Pancreas (tissue), 10 donors: ENCODE results near the gene TMEM235. TPM values are rescaled to one million over a fixed set of nuclear protein-coding genes. Genes with fewer than 3 reads are reported as not detected.
A peak's percentile ranks its signal among the peaks of the same experiment; 100 is the strongest.

Experiments used
- ATAC-seq, 4 donors: fragments of 200-7000 bp; cut with Tn5 transposase; one replicate each; pipeline versions ENCODE4 v1.8.0 to v1.9.1; 2020; ENCODE audit warnings: mild to moderate bottlenecking in 4 of 4, moderate library complexity in 4 of 4
- DNase-seq, 6 donors: peaks; one replicate each; pipeline ENCODE4 v3.0.0-alpha.2; 2020
- FAIRE-seq: peaks from 2 replicates; lab custom pipeline; 2012; peaks lifted over from hg19 to GRCh38; lab: Jason Lieb, UNC
- H3K27ac ChIP-seq, 4 donors: fragments of 200-600 bp; sonication (generic); 1 replicate in 3 of 4; 2 replicates in 1 of 4; pipeline versions ENCODE4 v1.5.0 to v1.8.0; 2020
- H3K27me3 ChIP-seq, 4 donors: fragments of 200-600 bp; one replicate each; pipeline ENCODE4 v1.8.0; 2021
- H3K36me3 ChIP-seq, 3 donors: fragments of 200-600 bp; sonication (generic) in 1 of 3; one replicate each; pipeline versions ENCODE4 v1.5.0 to v1.8.0; 2020 to 2021
- H3K4me1 ChIP-seq, 3 donors: fragments of 200-600 bp; one replicate each; pipeline ENCODE4 v1.8.0; 2021
- H3K4me3 ChIP-seq, 4 donors: fragments of 200-600 bp; sonication (generic) in 2 of 4; one replicate each; pipeline versions ENCODE4 v1.5.0 to v1.8.0; 2020 to 2021
- H3K9me3 ChIP-seq, 4 donors: fragments of 200-600 bp; one replicate each; pipeline ENCODE4 v1.8.0; 2021
- WGBS, 2 donors: extraction: QIAGEN DNeasy Blood & Tissue Kit; methylation state at CpG; one replicate each; pipeline ENCODE4 v1.1.7; 2013; 5-methylcytosine and 5-hydroxymethylcytosine counted together
- intact Hi-C, 3 donors: fragments of 100-400 bp; cut with DNase I; formaldehyde crosslinking; loops; one replicate each; pipeline versions ENCODE4 v1.11.1 to v1.14.2; 2022
- polyA plus RNA-seq, 2 donors: library from polyadenylated mRNA; stranded (reverse); fragments of 200-250 nt; gene quantifications; one replicate each; pipeline ENCODE4 v1.2.3, GENCODE V29; 2013
- total RNA-seq, 6 donors: library from RNA; stranded (reverse); fragmentation: NEBNext Ultra II Directional in 4 of 6; extraction: Animal tissue kit (Norgen Biotek cat#: 25700) in 4 of 6; gene quantifications; one replicate each; pipeline versions ENCODE4 v1.2.1 to v1.2.4, GENCODE V29; 2021 to 2023
- TF ChIP-seq, protein P1 (sequence below), 4 donors: fragments of 200-600 bp; sonication (generic) in 3 of 4; IDR thresholded peaks; one replicate each; pipeline versions ENCODE4 v1.5.0 to v1.8.0; 2021; ENCODE audit warnings: antibody characterized with exemption in 4 of 4
- donor health status: healthy with polysubstance abuse.
- donor health status: DM: no; HTN: no; CAD: no; lungs with moderate emphysema.
- donor health status: DM: no; HTN: no; CAD: no.
- donor health status: control.
- donor health status: control.
- donor health status: Bipolar disorder and iron deficiency.
- donor health status: DM: yes; HTN: yes; CAD: no.
- donor health status: DM: no; HTN: no; CAD: no.
- donor health status: DM: no; HTN: no; CAD: no.
- donor health status: DM: yes; HTN: yes; CAD: no.

TMEM235 gene
- total and polyA plus RNA-seq, 8 donors, result 0.05 to 0.11 TPM; not detected in 6

DNA sequence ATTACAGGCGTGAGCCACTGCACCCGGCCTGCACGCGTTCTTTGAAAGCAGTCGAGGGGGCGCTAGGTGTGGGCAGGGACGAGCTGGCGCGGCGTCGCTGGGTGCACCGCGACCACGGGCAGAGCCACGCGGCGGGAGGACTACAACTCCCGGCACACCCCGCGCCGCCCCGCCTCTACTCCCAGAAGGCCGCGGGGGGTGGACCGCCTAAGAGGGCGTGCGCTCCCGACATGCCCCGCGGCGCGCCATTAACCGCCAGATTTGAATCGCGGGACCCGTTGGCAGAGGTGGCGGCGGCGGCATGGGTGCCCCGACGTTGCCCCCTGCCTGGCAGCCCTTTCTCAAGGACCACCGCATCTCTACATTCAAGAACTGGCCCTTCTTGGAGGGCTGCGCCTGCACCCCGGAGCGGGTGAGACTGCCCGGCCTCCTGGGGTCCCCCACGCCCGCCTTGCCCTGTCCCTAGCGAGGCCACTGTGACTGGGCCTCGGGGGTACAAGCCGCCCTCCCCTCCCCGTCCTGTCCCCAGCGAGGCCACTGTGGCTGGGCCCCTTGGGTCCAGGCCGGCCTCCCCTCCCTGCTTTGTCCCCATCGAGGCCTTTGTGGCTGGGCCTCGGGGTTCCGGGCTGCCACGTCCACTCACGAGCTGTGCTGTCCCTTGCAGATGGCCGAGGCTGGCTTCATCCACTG is 17.3 kb upstream of the TMEM235 start, which contains the start of gene BIRC5:
BIRC5 (plus strand) TSS at position 238 of the 690 bp plus-strand sequence; CDS start at position 302, 64 bp downstream.
- Histone ChIP-seq H3K4me3 (peak within 1 kb of the TSS in 3 of 4 donors; percentile 14 to 53 (median 34)), H3K4me1 (peaks cover 0 to 4% (median 0%) of the 10 kb centered on the region in 3 donors), H3K27ac (no peak within 1 kb of the TSS), H3K9me3 (no peaks in the 10 kb centered on the region), H3K36me3 (no peaks in the 10 kb centered on the region), H3K27me3 (no peaks in the 10 kb centered on the region)
- WGBS, 2 donors, result 1 to 2% methylated on average over 58 to 60 of the region's 60 CpGs
- TF ChIP-seq, protein P1, sequence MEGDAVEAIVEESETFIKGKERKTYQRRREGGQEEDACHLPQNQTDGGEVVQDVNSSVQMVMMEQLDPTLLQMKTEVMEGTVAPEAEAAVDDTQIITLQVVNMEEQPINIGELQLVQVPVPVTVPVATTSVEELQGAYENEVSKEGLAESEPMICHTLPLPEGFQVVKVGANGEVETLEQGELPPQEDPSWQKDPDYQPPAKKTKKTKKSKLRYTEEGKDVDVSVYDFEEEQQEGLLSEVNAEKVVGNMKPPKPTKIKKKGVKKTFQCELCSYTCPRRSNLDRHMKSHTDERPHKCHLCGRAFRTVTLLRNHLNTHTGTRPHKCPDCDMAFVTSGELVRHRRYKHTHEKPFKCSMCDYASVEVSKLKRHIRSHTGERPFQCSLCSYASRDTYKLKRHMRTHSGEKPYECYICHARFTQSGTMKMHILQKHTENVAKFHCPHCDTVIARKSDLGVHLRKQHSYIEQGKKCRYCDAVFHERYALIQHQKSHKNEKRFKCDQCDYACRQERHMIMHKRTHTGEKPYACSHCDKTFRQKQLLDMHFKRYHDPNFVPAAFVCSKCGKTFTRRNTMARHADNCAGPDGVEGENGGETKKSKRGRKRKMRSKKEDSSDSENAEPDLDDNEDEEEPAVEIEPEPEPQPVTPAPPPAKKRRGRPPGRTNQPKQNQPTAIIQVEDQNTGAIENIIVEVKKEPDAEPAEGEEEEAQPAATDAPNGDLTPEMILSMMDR (IDR thresholded peaks at IDR 0.05), result no peak
- FAIRE-seq (no peak), DNase-seq (peak; percentile 79 to 94 (median 86)), ATAC-seq (peak; percentile 99 to 100 (median 100))
- intact Hi-C loops, result no loop called here

- Histone ChIP-seq H3K9me3 (no peaks in the 10 kb centered on the region), H3K27me3 (no peaks in the 10 kb centered on the region), H3K4me3 (peak overlapping the region in 1 of 4 donors; percentile 53), H3K36me3 (no peaks in the 10 kb centered on the region), H3K27ac (no peak overlapping the region), H3K4me1 (peaks cover 0 to 4% (median 0%) of the 10 kb centered on the region in 3 donors)
- no peak for FAIRE-seq
- 11 to 14% methylated on average over 5 of the region's 5 CpGs for WGBS, 2 donors
- DNase-seq, result no peak
- intact Hi-C loops, result no loop called here
- TF ChIP-seq, protein P1 (IDR thresholded peaks at IDR 0.05), result no peak
- ATAC-seq, result no peak
Measured at GRCh38 chr17:78214706-78215061, 16.7 kb upstream of the TMEM235 start.

DNA sequence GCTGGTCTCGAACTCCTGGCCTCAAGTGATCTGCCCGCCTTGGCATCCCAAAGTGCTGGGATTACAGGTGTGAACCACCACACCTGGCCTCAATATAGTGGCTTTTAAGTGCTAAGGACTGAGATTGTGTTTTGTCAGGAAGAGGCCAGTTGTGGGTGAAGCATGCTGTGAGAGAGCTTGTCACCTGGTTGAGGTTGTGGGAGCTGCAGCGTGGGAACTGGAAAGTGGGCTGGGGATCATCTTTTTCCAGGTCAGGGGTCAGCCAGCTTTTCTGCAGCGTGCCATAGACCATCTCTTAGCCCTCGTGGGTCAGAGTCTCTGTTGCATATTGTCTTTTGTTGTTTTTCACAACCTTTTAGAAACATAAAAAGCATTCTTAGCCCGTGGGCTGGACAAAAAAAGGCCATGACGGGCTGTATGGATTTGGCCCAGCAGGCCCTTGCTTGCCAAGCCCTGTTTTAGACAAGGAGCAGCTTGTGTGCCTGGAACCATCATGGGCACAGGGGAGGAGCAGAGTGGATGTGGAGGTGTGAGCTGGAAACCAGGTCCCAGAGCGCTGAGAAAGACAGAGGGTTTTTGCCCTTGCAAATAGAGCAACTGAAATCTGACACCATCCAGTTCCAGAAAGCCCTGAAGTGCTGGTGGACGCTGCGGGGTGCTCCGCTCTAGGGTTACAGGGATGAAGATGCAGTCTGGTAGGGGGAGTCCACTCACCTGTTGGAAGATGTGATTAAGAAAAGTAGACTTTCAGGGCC is 11.9 kb upstream of the TMEM235 start:
- H3K4me1 ChIP-seq, result no peaks in the 10 kb centered on the region
- intact Hi-C loops, result no loop called here
- WGBS, 2 donors, result 89 to 90% methylated on average over 11 of the region's 11 CpGs

DNA sequence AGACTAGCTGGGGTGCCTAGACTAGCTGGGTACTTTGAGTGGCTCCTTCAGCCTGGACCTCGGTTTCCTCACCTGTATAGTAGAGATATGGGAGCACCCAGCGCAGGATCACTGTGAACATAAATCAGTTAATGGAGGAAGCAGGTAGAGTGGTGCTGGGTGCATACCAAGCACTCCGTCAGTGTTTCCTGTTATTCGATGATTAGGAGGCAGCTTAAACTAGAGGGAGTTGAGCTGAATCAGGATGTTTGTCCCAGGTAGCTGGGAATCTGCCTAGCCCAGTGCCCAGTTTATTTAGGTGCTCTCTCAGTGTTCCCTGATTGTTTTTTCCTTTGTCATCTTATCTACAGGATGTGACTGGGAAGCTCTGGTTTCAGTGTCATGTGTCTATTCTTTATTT is 8.4 kb upstream of the TMEM235 start:
- 88 to 93% methylated on average over 4 of the region's 4 CpGs for WGBS, 2 donors
- intact Hi-C loops, result no loop called here
- TF ChIP-seq, protein P1 (IDR thresholded peaks at IDR 0.05), result no peak
- FAIRE-seq, result no peak
- H3K36me3 ChIP-seq, result no peaks in the 10 kb centered on the region
- no peak overlapping the region for H3K4me3 ChIP-seq
- H3K9me3 ChIP-seq, result no peaks in the 10 kb centered on the region
- DNase-seq, result no peak
- no peaks in the 10 kb centered on the region for H3K4me1 ChIP-seq
- H3K27me3 ChIP-seq, result no peaks in the 10 kb centered on the region
- no peak overlapping the region for H3K27ac ChIP-seq
- ATAC-seq, result no peak

More for the DNA sequence above, 11.9 kb upstream of the TMEM235 start:
- no peaks in the 10 kb centered on the region for H3K9me3 ChIP-seq
- no peaks in the 10 kb centered on the region for H3K36me3 ChIP-seq
- TF ChIP-seq, protein P1 (IDR thresholded peaks at IDR 0.05), result no peak
- H3K27ac ChIP-seq, result no peak overlapping the region
- no peak for FAIRE-seq
- DNase-seq, result no peak
- no peak overlapping the region for H3K4me3 ChIP-seq
- no peaks in the 10 kb centered on the region for H3K27me3 ChIP-seq
- no peak for ATAC-seq
